HG03039 (cell line): ENCODE measurements around the gene FPR2.
"Not testable (repeated sequence)": the region's sequence is repeated elsewhere in the genome, so short reads cannot be mapped to it uniquely, and the experiment has no call there.

Experiments used
- ATAC-seq: cut with Tn5 transposase; IDR thresholded peaks from one replicate; pipeline ENCODE4 v1.9.1; 2021; ENCODE audit warnings: mild to moderate bottlenecking, moderate library complexity; ENCODE audit not compliant: unreplicated experiment

The FPR2 gene

DNA sequence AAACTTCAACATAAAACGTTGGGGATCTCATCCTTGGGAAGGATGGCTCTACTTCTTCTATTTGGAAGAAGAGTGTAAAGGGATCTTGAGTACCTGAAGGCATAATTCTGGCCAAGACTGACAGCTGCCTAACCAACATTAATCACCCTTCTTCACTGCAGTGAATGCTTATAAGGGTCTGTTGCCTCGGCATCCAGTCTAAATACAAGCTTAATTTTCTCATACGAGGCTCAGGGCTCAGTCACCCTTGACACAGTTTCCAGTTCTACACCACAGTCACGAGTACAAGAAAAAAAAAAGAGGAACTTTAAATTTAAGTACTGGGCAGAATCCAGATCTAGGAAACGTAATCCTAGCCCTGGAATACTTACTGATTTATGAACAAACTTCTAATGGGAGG, 43.0 kb downstream of the FPR2 start:
- no peak for ATAC-seq

DNA sequence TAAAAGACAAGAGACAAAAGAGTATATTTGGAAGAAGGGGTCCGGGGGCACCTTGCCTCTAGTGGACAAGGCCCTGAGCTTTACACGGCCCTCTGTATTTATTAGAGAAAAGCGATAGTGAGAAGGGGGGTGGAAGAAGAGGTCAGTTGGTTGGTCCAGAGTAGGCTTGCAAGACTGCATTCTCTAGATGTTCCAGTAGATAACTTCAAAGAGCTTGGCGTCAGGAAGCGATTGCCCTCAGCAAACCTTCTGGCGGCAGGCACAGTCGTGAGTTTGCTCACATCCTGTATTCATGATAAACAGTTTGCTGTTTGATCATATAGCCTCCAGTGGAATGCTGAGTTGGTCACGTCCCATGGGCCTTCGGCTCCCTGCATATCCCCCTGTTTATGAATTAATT, 43.8 kb downstream of the FPR2 start:
- not testable (repeated sequence) for ATAC-seq

DNA sequence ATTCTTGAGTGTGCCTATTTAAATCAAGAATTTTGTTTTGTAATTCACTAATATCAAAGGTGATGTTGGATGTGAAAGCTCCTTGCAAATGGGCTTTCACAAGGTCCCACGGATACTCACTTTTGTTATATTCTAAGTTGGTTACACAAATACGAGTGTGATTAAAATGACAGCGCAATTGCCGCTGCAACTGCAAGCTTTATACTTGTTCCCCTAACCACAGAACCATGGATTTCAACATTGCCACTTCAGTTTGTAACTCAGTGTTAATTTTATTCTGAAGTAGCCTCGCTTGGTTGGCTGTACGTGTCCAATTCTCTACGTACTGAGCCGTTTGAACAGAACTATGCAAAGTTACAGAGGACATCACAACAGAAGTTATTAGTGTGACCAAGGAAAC, 44.4 kb downstream of the FPR2 start:
- ATAC-seq, result not testable (repeated sequence)

DNA sequence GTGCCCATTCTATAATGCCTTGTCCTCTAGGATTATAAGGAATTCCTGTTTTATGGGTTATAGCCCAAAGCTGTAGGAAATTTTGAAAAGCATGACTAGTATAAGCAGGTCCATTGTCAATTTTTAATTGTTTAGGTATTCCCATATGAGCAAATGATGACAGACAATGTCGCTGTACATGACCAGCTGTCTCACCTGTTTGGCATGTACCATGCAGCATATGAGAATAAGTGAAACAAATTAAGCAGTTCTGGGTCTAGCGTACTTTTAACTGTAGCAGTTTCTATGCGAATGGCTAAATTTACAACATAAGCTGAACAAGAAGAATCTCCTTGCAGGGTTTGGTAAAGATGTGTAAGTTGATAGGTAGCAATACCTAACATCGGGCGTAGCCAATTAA, 45.6 kb downstream of the FPR2 start:
- not testable (repeated sequence) for ATAC-seq

DNA sequence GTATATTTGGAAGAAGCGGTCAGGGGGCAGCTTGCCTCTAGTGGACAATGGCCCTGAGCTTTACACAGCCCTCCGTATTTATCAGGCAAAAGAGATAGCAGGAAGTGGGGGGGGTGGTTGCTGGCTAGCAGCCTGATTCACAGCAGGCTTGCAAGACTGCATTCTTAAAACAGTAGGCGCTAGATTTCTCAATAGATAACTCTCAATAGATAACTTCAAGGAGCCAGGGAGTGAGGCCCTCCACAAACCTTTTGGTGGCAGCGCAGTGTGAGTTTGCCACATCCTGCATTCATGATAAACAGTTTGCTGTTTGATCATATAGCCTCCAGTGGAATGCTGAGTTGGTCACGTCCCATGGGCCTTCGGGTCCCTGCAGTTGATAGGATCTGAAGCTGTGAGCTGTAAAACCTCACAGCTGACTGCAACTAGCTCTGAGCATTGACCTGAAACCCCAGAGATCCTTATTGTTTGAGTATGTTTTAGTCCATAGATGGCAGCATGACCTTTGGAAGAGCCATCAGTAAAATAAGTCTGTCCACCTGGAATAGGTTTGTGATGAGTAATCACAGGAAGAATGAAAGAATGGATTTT, 46.2 kb downstream of the FPR2 start:
- no peak for ATAC-seq

DNA sequence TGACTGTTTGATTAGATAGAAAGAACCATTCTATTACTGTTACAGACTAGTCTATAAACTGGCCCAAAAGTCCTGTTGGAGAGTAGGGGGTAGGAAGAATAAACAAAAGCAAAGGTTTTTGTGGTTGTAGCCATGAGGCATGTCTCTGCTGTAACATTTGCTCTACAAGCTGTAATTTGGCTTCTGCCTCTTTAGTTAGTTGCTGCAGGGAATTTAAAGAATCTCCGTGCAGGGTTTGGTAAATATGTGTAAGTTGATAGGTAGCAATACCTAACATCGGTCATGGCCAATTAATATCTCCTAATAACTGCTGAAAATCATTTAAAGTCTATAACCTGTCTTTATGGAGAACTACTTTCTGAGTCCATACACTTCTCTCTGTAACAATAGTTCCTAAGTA, 46.9 kb downstream of the FPR2 start:
- ATAC-seq, result no peak

DNA sequence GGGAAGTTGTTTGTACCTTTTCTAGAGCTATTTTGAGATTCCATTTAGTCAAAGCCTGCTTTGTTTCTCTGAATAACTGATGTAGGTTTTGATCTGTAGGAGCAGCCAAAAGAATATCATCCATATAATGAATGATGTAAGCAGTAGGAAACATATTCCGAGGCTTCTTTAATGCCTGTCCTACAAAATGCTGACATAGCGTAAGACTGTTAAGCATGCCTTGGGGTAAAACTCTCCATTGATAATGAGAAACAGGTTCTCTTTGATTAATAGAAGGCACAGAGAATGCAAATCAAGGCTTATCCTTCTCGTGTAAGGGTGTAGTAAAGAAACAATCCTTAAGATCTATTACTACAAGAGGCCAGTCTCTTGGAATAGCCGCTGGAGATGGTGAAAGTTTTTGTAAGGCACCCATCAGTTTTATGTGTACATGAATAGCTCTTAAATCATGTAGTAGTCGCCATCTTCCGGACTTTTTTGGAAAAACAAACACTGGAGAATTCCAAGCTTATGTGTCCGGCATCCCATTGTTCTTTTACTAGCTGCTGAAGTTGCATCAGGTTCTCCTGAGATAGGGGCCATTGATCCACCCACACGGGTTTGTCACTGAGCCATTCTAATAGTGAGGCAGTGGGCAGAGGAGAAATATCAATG, 47.5 kb downstream of the FPR2 start:
- ATAC-seq, result no peak

DNA sequence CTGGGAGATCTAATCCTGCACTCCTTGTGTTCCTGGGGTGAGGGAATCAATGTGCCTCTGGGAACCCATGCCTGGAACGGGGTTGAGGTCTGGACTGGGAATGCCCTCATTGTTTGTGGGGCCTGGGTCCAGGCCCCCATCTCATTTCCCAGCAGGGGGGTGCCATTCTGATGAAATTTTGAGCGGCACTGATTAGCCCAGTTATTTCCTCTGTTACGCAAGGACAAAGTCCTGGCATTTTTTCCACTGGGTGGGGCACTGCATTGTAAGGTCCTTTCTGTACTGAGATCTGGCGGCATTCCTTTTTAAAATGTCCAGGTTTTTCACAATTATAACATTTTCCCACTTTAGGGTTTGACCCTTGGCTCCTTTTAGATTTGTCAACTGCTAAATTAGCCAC, 48.8 kb downstream of the FPR2 start:
- no peak for ATAC-seq

DNA sequence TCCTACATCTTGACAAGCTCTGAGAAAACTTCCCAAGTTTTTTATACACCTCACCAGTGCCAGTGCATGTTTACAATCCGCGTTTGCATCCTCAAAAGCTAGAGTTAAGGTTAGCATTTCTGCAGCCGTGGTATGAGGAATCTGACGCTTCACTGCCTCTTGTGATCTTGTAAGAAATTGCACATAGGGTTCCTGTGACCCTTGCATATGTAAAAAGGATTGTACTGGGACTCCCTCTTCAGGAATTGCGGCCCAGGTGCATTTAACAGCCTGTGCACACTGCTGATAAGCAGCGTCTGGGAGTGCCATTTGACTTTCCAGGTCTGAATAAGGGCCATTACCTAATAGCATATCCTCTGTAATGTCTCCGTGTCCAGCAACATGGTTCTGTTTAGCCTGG, 49.2 kb downstream of the FPR2 start:
- ATAC-seq, result no peak

DNA sequence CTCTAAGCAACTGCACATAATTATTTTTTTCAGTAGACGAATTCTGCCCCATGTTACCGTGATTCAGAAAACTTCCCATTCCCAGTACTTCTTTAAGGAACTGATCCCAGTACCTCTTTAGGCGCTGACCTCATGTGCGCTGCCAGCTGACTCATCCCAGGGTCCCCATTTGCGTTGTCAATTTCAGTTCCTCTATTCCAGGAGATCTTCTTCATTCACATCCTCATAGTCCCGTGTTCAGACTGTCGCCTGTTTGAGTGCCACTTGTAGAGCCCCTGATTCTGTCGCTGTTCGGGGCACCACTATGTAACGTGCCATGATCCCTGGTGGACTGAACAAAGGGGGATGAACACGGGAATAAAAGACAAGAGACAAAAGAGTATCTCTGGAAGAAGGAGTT, 50.4 kb downstream of the FPR2 start:
- ATAC-seq, result no peak

DNA sequence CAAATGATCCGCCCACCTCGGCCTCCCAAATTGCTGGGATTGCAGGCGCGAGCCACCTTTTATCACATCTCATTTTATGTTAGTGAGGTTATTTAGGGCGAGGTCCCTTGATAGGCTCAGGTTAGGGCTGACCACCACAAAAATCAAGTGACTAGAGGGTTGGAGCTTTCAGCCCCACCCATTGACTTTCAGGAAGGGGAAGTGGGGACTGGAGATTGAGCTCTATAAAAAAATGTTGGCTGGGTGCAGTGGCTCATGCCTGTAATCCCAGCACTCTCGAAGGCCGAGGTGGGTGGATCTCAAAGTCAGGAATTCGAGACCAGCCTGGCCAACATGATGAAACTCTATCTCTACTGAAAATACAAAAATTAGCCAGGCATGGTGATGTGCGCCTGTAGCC, 54.1 kb downstream of the FPR2 start:
- ATAC-seq, result no peak

DNA sequence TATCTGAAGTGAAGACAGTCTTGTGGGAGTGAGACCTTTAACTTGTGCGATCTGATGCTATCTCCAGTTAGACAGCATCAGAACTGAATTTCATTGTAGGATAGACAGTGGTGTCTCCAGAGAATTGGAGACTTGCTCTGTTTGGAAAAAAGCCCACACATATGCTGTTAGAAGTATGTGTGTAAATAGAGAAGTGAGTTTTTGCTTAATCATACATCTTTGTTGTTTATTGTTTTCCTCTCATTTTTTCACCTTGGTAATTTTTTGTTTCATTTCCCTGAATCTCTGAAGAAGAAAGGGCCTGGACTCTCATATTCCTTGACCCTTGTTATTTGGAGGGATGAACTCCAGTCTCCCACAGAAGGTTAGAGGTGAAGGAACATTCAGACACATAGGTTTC, 55.7 kb downstream of the FPR2 start:
- ATAC-seq, result no peak

DNA sequence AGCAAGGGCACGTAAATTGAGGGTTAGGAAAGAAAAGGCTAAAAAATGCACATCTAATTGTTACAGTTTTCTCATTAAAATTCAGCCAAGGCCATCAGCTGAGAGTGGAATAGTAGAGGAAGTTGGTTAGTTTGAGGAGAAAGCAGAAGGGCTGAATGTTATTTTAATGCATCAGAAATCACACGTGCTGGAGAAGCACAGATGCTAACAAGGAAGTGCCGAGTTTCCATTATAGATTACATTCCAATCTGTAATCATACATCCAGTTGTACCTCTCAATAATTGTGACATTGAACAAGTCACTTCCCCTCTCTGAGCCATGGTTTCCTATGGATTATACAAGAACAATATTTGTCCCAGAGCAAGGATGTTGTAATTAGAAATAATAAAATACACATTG, 59.0 kb downstream of the FPR2 start:
- no peak for ATAC-seq
